Gastroesophageal sphincter (tissue), 4 donors: ENCODE data around the gene HTR3C. TPM values are rescaled to one million over a fixed set of nuclear protein-coding genes. Genes with fewer than 3 reads are reported as not detected.

Experiments used
- ATAC-seq: fragments of 150-250 bp; one replicate; pipeline ENCODE4 v1.9.1; 2016; ENCODE audit warnings: mild to moderate bottlenecking, moderate library complexity
- H3K27ac ChIP-seq, 4 donors: fragments of 200-600 bp; sonication (generic) in 3 of 4; 1 replicate in 3 of 4; 2 replicates in 1 of 4; pipeline ENCODE4 v1.5.1; 2016 to 2019
- H3K27me3 ChIP-seq: fragments of 200-600 bp; sonication (generic); one replicate; pipeline ENCODE4 v1.5.1; 2019
- H3K36me3 ChIP-seq, 2 donors: fragments of 200-600 bp; sonication (generic); one replicate each; pipeline ENCODE4 v1.5.1; 2019; ENCODE audit warnings: control low read depth in 1 of 2
- H3K4me1 ChIP-seq, 3 donors: fragments of 200-600 bp; sonication (generic); 1 replicate in 2 of 3; 2 replicates in 1 of 3; pipeline ENCODE4 v1.5.1; 2016 to 2019; ENCODE audit warnings: control low read depth in 2 of 3
- H3K4me3 ChIP-seq, 2 donors: fragments of 200-600 bp; sonication (generic); one replicate each; pipeline ENCODE4 v1.5.1; 2019; ENCODE audit warnings: mild to moderate bottlenecking in 1 of 2, moderate library complexity in 1 of 2
- H3K9me3 ChIP-seq, 3 donors: fragments of 200-600 bp; sonication (generic); one replicate each; pipeline ENCODE4 v1.5.1; 2017 to 2019; ENCODE audit warnings: control low read depth in 2 of 3
- CTCF ChIP-seq, 4 experiments: fragments of 200-600 bp in 2 of 4; fragments of 450-650 bp in 2 of 4; sonication (generic) in 1 of 4; IDR thresholded peaks; one replicate each; pipeline ENCODE4 v1.5.1; 2017 to 2019; ENCODE audit warnings: antibody characterized with exemption in 4 of 4, mild to moderate bottlenecking in 2 of 4, moderate library complexity in 2 of 4
- EP300 ChIP-seq: sonication (generic); formaldehyde crosslinking; IDR thresholded peaks from one replicate; pipeline ENCODE4 v1.6.1; 2017; ENCODE audit warnings: antibody characterized with exemption, mild to moderate bottlenecking
- POLR2A ChIP-seq, 2 donors: fragments of 450-650 bp; IDR thresholded peaks; one replicate each; pipeline ENCODE4 v1.6.1; 2017; ENCODE audit warnings: antibody characterized with exemption in 2 of 2, mild to moderate bottlenecking in 2 of 2, moderate library complexity in 1 of 2
- POLR2AphosphoS5 ChIP-seq: sonication (generic); formaldehyde crosslinking; IDR thresholded peaks from one replicate; pipeline ENCODE4 v1.6.1; 2017; ENCODE audit warnings: antibody characterized with exemption
- WGBS, 2 donors: methylation state at CpG; one replicate each; pipeline ENCODE4 v1.1.5; 2018; ENCODE audit warnings: low coverage in 1 of 2; 5-methylcytosine and 5-hydroxymethylcytosine counted together
- total RNA-seq, 4 donors: library from RNA; depleted of rRNA; stranded (reverse); fragments of >200 nt; gene quantifications; one replicate each; pipeline ENCODE4 v1.1.0, GENCODE V29; 2016

HTR3C gene
- total RNA-seq, 4 donors from 2014 or later, result not detected

GRCh38 chr3:184082034-184082433 lies 29.2 kb downstream of the HTR3C start:
- TF ChIP-seq POLR2AphosphoS5 (no peak), CTCF (IDR thresholded peaks at IDR 0.05) (no peak), POLR2A (IDR thresholded peaks at IDR 0.05) (no peak), EP300 (no peak)
- no peak for ATAC-seq
- H3K27ac ChIP-seq, result no peak overlapping the region
- H3K27me3 ChIP-seq, result no peaks in the 10 kb centered on the region
- WGBS, 2 donors, result no CpG with 5 or more reads among the region's 10 CpGs
- H3K36me3 ChIP-seq, result no peaks in the 10 kb centered on the region
- H3K9me3 ChIP-seq, result no peaks in the 10 kb centered on the region
- no peak overlapping the region for H3K4me3 ChIP-seq
- no peaks in the 10 kb centered on the region for H3K4me1 ChIP-seq

- H3K4me1 ChIP-seq, result no peaks in the 10 kb centered on the region
- no peaks in the 10 kb centered on the region for H3K36me3 ChIP-seq
- H3K27ac ChIP-seq, result no peak overlapping the region
- H3K9me3 ChIP-seq, result no peaks in the 10 kb centered on the region
- TF ChIP-seq POLR2AphosphoS5, result no peak
- TF ChIP-seq POLR2A (IDR thresholded peaks at IDR 0.05), result no peak
- TF ChIP-seq CTCF (IDR thresholded peaks at IDR 0.05), result no peak
- TF ChIP-seq EP300, result no peak
- WGBS, 2 donors, result 45 to 73% methylated on average over 2 of the region's 2 CpGs
- no peak for ATAC-seq
- no peaks in the 10 kb centered on the region for H3K27me3 ChIP-seq
- H3K4me3 ChIP-seq, result no peak overlapping the region
Observed at GRCh38 chr3:184082465-184082864, 29.6 kb downstream of the HTR3C start.

GRCh38 chr3:184085389-184085852 lies 32.6 kb downstream of the HTR3C start:
- no peak overlapping the region for H3K4me3 ChIP-seq
- no peaks in the 10 kb centered on the region for H3K27me3 ChIP-seq
- H3K27ac ChIP-seq, result no peak overlapping the region
- no peaks in the 10 kb centered on the region for H3K9me3 ChIP-seq
- no peak for ATAC-seq
- no peaks in the 10 kb centered on the region for H3K4me1 ChIP-seq
- H3K36me3 ChIP-seq, result no peaks in the 10 kb centered on the region
- WGBS, 2 donors, result 26 to 39% methylated on average over 3 of the region's 3 CpGs
- TF ChIP-seq EP300, result no peak
- no peak for TF ChIP-seq POLR2AphosphoS5
- no peak for TF ChIP-seq CTCF (IDR thresholded peaks at IDR 0.05)
- no peak for TF ChIP-seq POLR2A (IDR thresholded peaks at IDR 0.05)

- no peak for TF ChIP-seq POLR2AphosphoS5
- TF ChIP-seq POLR2A (IDR thresholded peaks at IDR 0.05), result no peak
- TF ChIP-seq EP300, result no peak
- TF ChIP-seq CTCF (IDR thresholded peaks at IDR 0.05), result no peak
- Histone ChIP-seq H3K4me1 (no peaks in the 10 kb centered on the region), H3K36me3 (no peaks in the 10 kb centered on the region), H3K27me3 (no peaks in the 10 kb centered on the region), H3K4me3 (no peak overlapping the region), H3K9me3 (peaks cover 0 to 24% (median 0%) of the 10 kb centered on the region in 3 donors), H3K27ac (no peak overlapping the region)
- WGBS, 2 donors, result 93 to 94% methylated on average over 3 of the region's 3 CpGs
- ATAC-seq, result no peak
Observed at GRCh38 chr3:184092199-184092598, 39.4 kb downstream of the HTR3C start.

- Histone ChIP-seq H3K9me3 (peaks cover 0 to 13% (median 0%) of the 10 kb centered on the region in 3 donors), H3K4me3 (no peak within 1 kb of the TSS), H3K27me3 (peaks cover 6% of the 10 kb centered on the region), H3K36me3 (no peaks in the 10 kb centered on the region), H3K27ac (no peak within 1 kb of the TSS), H3K4me1 (no peaks in the 10 kb centered on the region)
- no peak for ATAC-seq
- TF ChIP-seq EP300, result no peak
- TF ChIP-seq POLR2AphosphoS5, result no peak
- TF ChIP-seq POLR2A (IDR thresholded peaks at IDR 0.05), result no peak
- TF ChIP-seq CTCF (IDR thresholded peaks at IDR 0.05), result no peak
- WGBS, 2 donors, result 89 to 95% methylated on average over 2 to 5 of the region's 7 CpGs
Observed at GRCh38 chr3:184096811-184097383, 44.0 kb downstream of the HTR3C start, which contains the start of gene HTR3E. Gene HTR3E (plus strand): TSS chr3:184097064. CDS start chr3:184097530, 466 bp downstream.
